B cell (primary cell): Measurements from ENCODE around the gene UBE4A. TPM values are rescaled to one million over a fixed set of nuclear protein-coding genes. Genes with fewer than 3 reads are reported as not detected.

Experiments used
- ATAC-seq: fragments of 200-7000 bp; cut with Tn5 transposase; one replicate; pipeline ENCODE4 v1.10.0; 2021; ENCODE audit warnings: low read depth, mild to moderate bottlenecking, moderate number of reproducible peaks, moderate library complexity
- CTCF ChIA-PET: fragments of 350-600 bp; sonication (Branson Sonifier 250); formaldehyde crosslinking; loops from one replicate; lab custom pipeline; 2021; ENCODE audit warnings: antibody characterized with exemption, inconsistent platforms; lab: Charles Lee
- POLR2A ChIA-PET: fragments of 350-600 bp; sonication (Branson Sonifier 250); formaldehyde crosslinking; loops from one replicate; lab custom pipeline; 2021; ENCODE audit warnings: antibody characterized with exemption; lab: Charles Lee
- DNase-seq: peaks from one replicate; pipeline ENCODE4 v3.0.0; 2013
- H2AFZ ChIP-seq: 2 replicates; pipeline ENCODE4 v1.6.1; 2012; ENCODE audit warnings: mild to moderate bottlenecking, low read depth, low read length; ENCODE audit not compliant: insufficient read depth, poor library complexity, severe bottlenecking
- H3K27ac ChIP-seq, 2 donors: 1 replicate in 1 of 2; 2 replicates in 1 of 2; pipeline ENCODE4 v1.5.1; 2012 to 2013; ENCODE audit warnings: low read length in 2 of 2, mild to moderate bottlenecking in 2 of 2, moderate library complexity in 1 of 2
- H3K27me3 ChIP-seq, 4 experiments: fragments of 200-600 bp in 1 of 4; sonication (generic) in 1 of 4; replicated peaks in 1 of 4; 1 replicate in 2 of 4; 2 replicates in 2 of 4; pipeline versions ENCODE4 v1.6.1 to v1.7.0; 2013 to 2016; ENCODE audit warnings: low read length in 3 of 4, mild to moderate bottlenecking in 2 of 4, mixed read lengths in 1 of 4, moderate library complexity in 1 of 4; ENCODE audit not compliant: insufficient read depth in 4 of 4, control insufficient read depth in 3 of 4; ENCODE audit errors: control extremely low read depth in 1 of 4
- H3K36me3 ChIP-seq, 2 experiments: replicated peaks in 1 of 2; 1 replicate in 1 of 2; 2 replicates in 1 of 2; pipeline versions ENCODE4 v1.6.1 to v1.7.1; 2013; ENCODE audit warnings: low read length in 1 of 2; ENCODE audit not compliant: insufficient read depth in 2 of 2, control insufficient read depth in 1 of 2; ENCODE audit errors: control extremely low read depth in 1 of 2, extremely low read depth in 1 of 2
- H3K4me1 ChIP-seq, 2 donors: fragments of 200-600 bp in 1 of 2; sonication (generic) in 1 of 2; 1 replicate in 1 of 2; 2 replicates in 1 of 2; pipeline versions ENCODE4 v1.5.1 to v1.6.1; 2013 to 2017; ENCODE audit warnings: low read length in 2 of 2; ENCODE audit not compliant: control insufficient read depth in 2 of 2, insufficient read depth in 2 of 2
- H3K4me2 ChIP-seq: replicated peaks from 2 replicates; pipeline ENCODE3; 2012; ENCODE audit warnings: mild to moderate bottlenecking, low read depth, low read length; ENCODE audit not compliant: poor library complexity, severe bottlenecking
- H3K4me3 ChIP-seq, 5 experiments: fragments of 200-600 bp in 1 of 5; sonication (generic) in 1 of 5; 1 replicate in 3 of 5; 2 replicates in 2 of 5; pipeline versions ENCODE4 v1.5.1 to v1.7.0; 2011 to 2016; ENCODE audit warnings: low read length in 4 of 5, mild to moderate bottlenecking in 4 of 5, low read depth in 2 of 5, control low read depth in 1 of 5, moderate library complexity in 1 of 5; ENCODE audit not compliant: insufficient read depth in 1 of 5; ENCODE audit errors: control extremely low read depth in 1 of 5, extremely low read depth in 1 of 5
- H3K79me2 ChIP-seq: fragments of 200-600 bp; sonication (generic); one replicate; pipeline ENCODE4 v1.6.0; 2016; ENCODE audit warnings: low read length; ENCODE audit not compliant: control insufficient read depth, insufficient read depth
- H3K9ac ChIP-seq: fragments of 200-600 bp; sonication (generic); 2 replicates; pipeline ENCODE4 v1.6.1; 2017; ENCODE audit warnings: mild to moderate bottlenecking, low read length, moderate library complexity
- H3K9me3 ChIP-seq, 3 donors: one replicate each; pipeline versions ENCODE4 v1.6.1 to v1.7.1; 2013; ENCODE audit warnings: low read length in 2 of 3; ENCODE audit not compliant: control insufficient read depth in 2 of 3, insufficient read depth in 1 of 3; ENCODE audit errors: control extremely low read depth in 1 of 3
- H4K20me1 ChIP-seq: 2 replicates; pipeline ENCODE4 v1.6.0; 2012; ENCODE audit warnings: mild to moderate bottlenecking, low read length; ENCODE audit not compliant: insufficient read depth, control insufficient read depth, poor library complexity, severe bottlenecking
- H3K27ac Mint-ChIP-seq: one replicate; pipeline ENCODE4 v1.8.0; 2021; ENCODE audit warnings: mixed read lengths
- H3K27me3 Mint-ChIP-seq: one replicate; pipeline ENCODE4 v1.8.0; 2021; ENCODE audit warnings: mixed read lengths
- H3K4me1 Mint-ChIP-seq: one replicate; pipeline ENCODE4 v1.8.0; 2021; ENCODE audit warnings: mixed read lengths
- H3K4me3 Mint-ChIP-seq: one replicate; pipeline ENCODE4 v1.8.0; 2021; ENCODE audit warnings: mixed read lengths
- H3K9me3 Mint-ChIP-seq: one replicate; pipeline ENCODE4 v1.8.0; 2022; ENCODE audit warnings: mixed read lengths; ENCODE audit not compliant: insufficient read depth
- CTCF ChIP-seq: fragments of 200-600 bp; IDR thresholded peaks from one replicate; pipeline ENCODE4 v1.8.0; 2022; ENCODE audit warnings: antibody characterized with exemption, mild to moderate bottlenecking
- EZH2 ChIP-seq: IDR thresholded peaks from 2 replicates; pipeline ENCODE4 v1.6.1; 2012; ENCODE audit warnings: borderline replicate concordance, low read depth, mild to moderate bottlenecking, moderate library complexity, low read length; ENCODE audit not compliant: insufficient read depth, poor library complexity, severe bottlenecking
- WGBS: methylation state at CpG from one replicate; pipeline ENCODE4 v1.1.5; 2013; ENCODE audit warnings: missing lambda C conversion rate; ENCODE audit not compliant: insufficient coverage; 5-methylcytosine and 5-hydroxymethylcytosine counted together
- intact Hi-C: fragments of 100-400 bp; cut with micrococcal nuclease; formaldehyde crosslinking; loops from one replicate; pipeline ENCODE4 v1.10.0; 2022
- polyA plus RNA-seq: library from polyadenylated mRNA; depleted of rRNA; stranded (reverse); fragments of >200 nt; gene quantifications from 2 replicates; pipeline ENCODE4 v1.2.3, GENCODE V29; 2012
- total RNA-seq, 2 donors: library from RNA; stranded (reverse); fragments of 120-200 nt in 1 of 2; gene quantifications; 1 replicate in 1 of 2; 2 replicates in 1 of 2; pipeline versions ENCODE4 v1.2.3 to v1.2.4, GENCODE V29; 2013 to 2022

Gene UBE4A
- total and polyA plus RNA-seq, 2 donors (not counting 1 experiment from before 2014, with no cell fraction given), result 14.7 to 37.3 TPM

- no peak within 1 kb of the TSS for H3K4me2 ChIP-seq
- H3K9me3 ChIP-seq, result no peaks in the 10 kb centered on the region
- no peaks in the 10 kb centered on the region for H4K20me1 ChIP-seq
- peaks cover 12% of the 10 kb centered on the region for H3K4me1 Mint-ChIP-seq
- H2AFZ ChIP-seq, result no peak within 1 kb of the TSS
- 83% methylated on average over 10 of the region's 13 CpGs for WGBS
- no peak within 1 kb of the TSS for H3K9ac ChIP-seq
- TF ChIP-seq EZH2 (no peak), CTCF (no peak)
- H3K36me3 ChIP-seq, result no peaks in the 10 kb centered on the region
- no peak within 1 kb of the TSS for H3K4me3 Mint-ChIP-seq
- H3K4me1 ChIP-seq, result peaks cover 9 to 11% of the 10 kb centered on the region in 2 donors
- intact Hi-C loops, result no loop called here
- no peak within 1 kb of the TSS for H3K4me3 ChIP-seq
- DNase-seq, result no peak
- H3K27ac ChIP-seq, result no peak within 1 kb of the TSS
- CTCF ChIA-PET, result interaction anchor here (0.8 kb wide), 2 partner anchors 10 to 396 kb away, joined by 3 to 5 read pairs; no protein-coding TSS in a partner anchor
- no peaks in the 10 kb centered on the region for H3K79me2 ChIP-seq
- peaks cover 0 to 4% (median 0%) of the 10 kb centered on the region in 4 experiments for H3K27me3 ChIP-seq
- H3K27me3 Mint-ChIP-seq, result peaks cover 12% of the 10 kb centered on the region
- POLR2A ChIA-PET, result interaction anchor here (0.7 kb wide), 1 partner anchor 611 kb away, joined by 4 read pairs; no protein-coding TSS in a partner anchor
- H3K27ac Mint-ChIP-seq, result no peak within 1 kb of the TSS
- ATAC-seq, result no peak
- no peaks in the 10 kb centered on the region for H3K9me3 Mint-ChIP-seq
Observed at GRCh38 chr11:118342503-118343161, 16.8 kb upstream of the UBE4A start, which contains the start of gene CD3D. Gene CD3D, minus strand, starts transcription at chr11:118342705. Its CDS starts 98 bp downstream, at chr11:118342607.

DNA sequence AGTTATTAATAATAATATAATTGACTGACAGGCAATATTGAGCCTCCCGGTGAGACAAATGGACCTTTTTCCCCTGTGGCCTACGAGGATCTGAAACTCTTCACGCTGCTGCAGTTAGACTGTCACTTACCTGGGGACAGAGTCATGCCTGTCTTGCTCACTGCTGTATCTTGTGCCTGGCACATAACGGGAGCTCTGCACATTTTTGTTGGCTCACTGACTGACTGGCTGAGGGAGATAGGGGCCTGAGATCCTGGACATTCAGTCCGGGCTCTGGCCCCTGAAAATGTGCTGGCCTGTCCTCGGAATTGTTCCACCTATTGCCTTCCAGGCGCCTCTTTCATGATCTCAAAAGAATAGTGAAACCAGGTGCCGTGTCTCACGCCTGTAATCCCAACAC is 16.2 kb upstream of the UBE4A start:
- no peak overlapping the region for H3K4me3 Mint-ChIP-seq
- Histone ChIP-seq H3K4me2 (no peak overlapping the region), H3K27ac (no peak overlapping the region), H2AFZ (no peak overlapping the region), H3K9ac (no peak overlapping the region), H3K4me1 (peaks cover 8 to 9% of the 10 kb centered on the region in 2 donors), H4K20me1 (no peaks in the 10 kb centered on the region), H3K27me3 (peaks cover 0 to 4% (median 0%) of the 10 kb centered on the region in 4 experiments), H3K79me2 (no peaks in the 10 kb centered on the region), H3K9me3 (no peaks in the 10 kb centered on the region), H3K4me3 (no peak overlapping the region), H3K36me3 (no peaks in the 10 kb centered on the region)
- TF ChIP-seq CTCF (no peak), EZH2 (no peak)
- H3K27ac Mint-ChIP-seq, result no peak overlapping the region
- ATAC-seq (no peak), DNase-seq (no peak)
- 78% methylated on average over 9 of the region's 9 CpGs for WGBS
- POLR2A ChIA-PET, result no interaction called here
- CTCF ChIA-PET, result no interaction called here
- intact Hi-C loops, result no loop called here
- H3K27me3 Mint-ChIP-seq, result peaks cover 12% of the 10 kb centered on the region
- no peaks in the 10 kb centered on the region for H3K9me3 Mint-ChIP-seq
- H3K4me1 Mint-ChIP-seq, result peaks cover 12% of the 10 kb centered on the region
